Mesenchymal stem cell (in vitro differentiated cells and primary cell): ENCODE results near the gene PLXNA2.

Experiments
- DNase-seq: peaks from one replicate; pipeline ENCODE4 v3.0.0-alpha.2; 2013
- H2AFZ ChIP-seq: one replicate; pipeline ENCODE4 v1.6.1; 2013; ENCODE audit warnings: low read depth, mild to moderate bottlenecking, control low read depth, inconsistent platforms, low read length, moderate library complexity
- H2AK5ac ChIP-seq: 2 replicates; pipeline ENCODE4 v1.6.1; 2013; ENCODE audit warnings: low read length, moderate library complexity, mild to moderate bottlenecking, inconsistent platforms; ENCODE audit not compliant: severe bottlenecking
- H2BK120ac ChIP-seq: one replicate; pipeline ENCODE4 v1.6.1; 2013; ENCODE audit warnings: low read depth, mild to moderate bottlenecking, inconsistent platforms, low read length, moderate library complexity
- H2BK12ac ChIP-seq, 2 experiments: one replicate each; pipeline ENCODE4 v1.6.1; 2013; ENCODE audit warnings: inconsistent platforms in 2 of 2, low read length in 2 of 2, mild to moderate bottlenecking in 2 of 2, moderate library complexity in 2 of 2, control low read depth in 1 of 2
- H2BK15ac ChIP-seq: one replicate; pipeline ENCODE4 v1.6.1; 2013; ENCODE audit warnings: mild to moderate bottlenecking, low read depth, inconsistent platforms; ENCODE audit not compliant: poor library complexity, severe bottlenecking
- H2BK5ac ChIP-seq: 2 replicates; pipeline ENCODE4 v1.6.1; 2013; ENCODE audit warnings: low read depth, mild to moderate bottlenecking, low read length, control low read depth, inconsistent platforms; ENCODE audit not compliant: poor library complexity, severe bottlenecking
- H3K14ac ChIP-seq, 2 experiments: one replicate each; pipeline ENCODE4 v1.6.1; 2013; ENCODE audit warnings: inconsistent platforms in 2 of 2, low read length in 2 of 2, control low read depth in 1 of 2, mild to moderate bottlenecking in 1 of 2, moderate library complexity in 1 of 2
- H3K18ac ChIP-seq, 2 experiments: one replicate each; pipeline ENCODE4 v1.6.1; 2013; ENCODE audit warnings: inconsistent platforms in 2 of 2, low read length in 2 of 2, control low read depth in 1 of 2, low read depth in 1 of 2, mild to moderate bottlenecking in 1 of 2
- H3K23ac ChIP-seq, 2 experiments: one replicate each; pipeline ENCODE4 v1.6.1; 2013; ENCODE audit warnings: inconsistent platforms in 2 of 2, low read length in 2 of 2, mild to moderate bottlenecking in 2 of 2, moderate library complexity in 2 of 2, control low read depth in 1 of 2
- H3K27ac ChIP-seq: 2 replicates; pipeline ENCODE4 v1.5.1; 2013; ENCODE audit warnings: mild to moderate bottlenecking, moderate library complexity, low read length, control low read depth, inconsistent platforms; ENCODE audit not compliant: poor library complexity, severe bottlenecking
- H3K27me3 ChIP-seq, 2 experiments: 2 replicates each; pipeline versions ENCODE4 v1.6.1 to v1.7.0; 2013; ENCODE audit warnings: low read length in 2 of 2, mild to moderate bottlenecking in 2 of 2, moderate library complexity in 2 of 2, control low read depth in 1 of 2, inconsistent platforms in 1 of 2; ENCODE audit not compliant: control insufficient read depth in 1 of 2, insufficient read depth in 1 of 2
- H3K36me3 ChIP-seq, 2 experiments: 2 replicates each; pipeline versions ENCODE4 v1.6.1 to v1.7.0; 2013; ENCODE audit warnings: low read length in 2 of 2, control low read depth in 1 of 2, inconsistent platforms in 1 of 2, low read depth in 1 of 2, mild to moderate bottlenecking in 1 of 2; ENCODE audit not compliant: insufficient read depth in 2 of 2, control insufficient read depth in 1 of 2
- H3K4ac ChIP-seq, 2 experiments: one replicate each; pipeline ENCODE4 v1.6.1; 2013; ENCODE audit warnings: inconsistent platforms in 2 of 2, low read length in 2 of 2, mild to moderate bottlenecking in 2 of 2, moderate library complexity in 2 of 2, control low read depth in 1 of 2, low read depth in 1 of 2
- H3K4me1 ChIP-seq: 2 replicates; pipeline ENCODE4 v1.6.1; 2013; ENCODE audit warnings: low read depth, low read length, control low read depth; ENCODE audit not compliant: control insufficient read depth, insufficient read depth
- H3K4me2 ChIP-seq: 2 replicates; pipeline ENCODE4 v1.6.1; 2013; ENCODE audit warnings: low read length, mild to moderate bottlenecking, inconsistent platforms; ENCODE audit not compliant: poor library complexity, severe bottlenecking
- H3K4me3 ChIP-seq, 2 experiments: 2 replicates each; pipeline versions ENCODE4 v1.5.1 to v1.7.0; 2013; ENCODE audit warnings: low read length in 2 of 2, mild to moderate bottlenecking in 2 of 2, control low read depth in 1 of 2, low read depth in 1 of 2; ENCODE audit not compliant: insufficient read depth in 1 of 2
- H3K79me1 ChIP-seq: replicated peaks from 2 replicates; pipeline ENCODE4 v1.6.1; 2013; ENCODE audit warnings: mild to moderate bottlenecking, control low read depth, low read length, inconsistent platforms; ENCODE audit not compliant: poor library complexity, severe bottlenecking
- H3K9ac ChIP-seq: 2 replicates; pipeline ENCODE4 v1.7.0; 2013; ENCODE audit warnings: mild to moderate bottlenecking, low read length, moderate library complexity
- H3K9me3 ChIP-seq: 2 replicates; pipeline ENCODE4 v1.7.0; 2013; ENCODE audit warnings: mild to moderate bottlenecking, low read length; ENCODE audit not compliant: control insufficient read depth
- H4K8ac ChIP-seq: one replicate; pipeline ENCODE4 v1.6.1; 2013; ENCODE audit warnings: inconsistent platforms, mild to moderate bottlenecking, low read length, moderate library complexity
- H4K91ac ChIP-seq: one replicate; pipeline ENCODE4 v1.6.1; 2013; ENCODE audit warnings: mild to moderate bottlenecking, low read length, inconsistent platforms
- WGBS: methylation state at CpG from one replicate; pipeline ENCODE4 v1.1.7; 2013; ENCODE audit warnings: mixed read lengths; 5-methylcytosine and 5-hydroxymethylcytosine counted together

Gene PLXNA2

GRCh38 chr1:208053661-208054060, 190.5 kb downstream of the PLXNA2 start:
- Histone ChIP-seq H2BK5ac (no peak overlapping the region), H2BK15ac (no peak overlapping the region), H3K4ac (no peak overlapping the region), H2AK5ac (no peak overlapping the region), H2AFZ (no peak overlapping the region), H4K8ac (no peak overlapping the region), H3K14ac (no peak overlapping the region), H3K4me1 (peaks cover 9% of the 10 kb centered on the region), H3K79me1 (no peaks in the 10 kb centered on the region), H3K36me3 (no peaks in the 10 kb centered on the region), H3K4me3 (no peak overlapping the region), H3K9ac (no peak overlapping the region), H3K27ac (no peak overlapping the region), H3K9me3 (no peaks in the 10 kb centered on the region), H4K91ac (no peak overlapping the region), H3K18ac (no peak overlapping the region), H3K4me2 (no peak overlapping the region), H3K27me3 (peaks cover 0 to 6% of the 10 kb centered on the region in 2 experiments), H2BK12ac (no peak overlapping the region), H2BK120ac (no peak overlapping the region), H3K23ac (no peak overlapping the region)
- WGBS = 99% methylated on average over 6 of the region's 7 CpGs
- no peak for DNase-seq

- Histone ChIP-seq H3K9me3 (no peaks in the 10 kb centered on the region), H3K14ac (no peak overlapping the region), H3K23ac (no peak overlapping the region), H3K9ac (no peak overlapping the region), H3K27me3 (peaks cover 0 to 3% of the 10 kb centered on the region in 2 experiments), H3K4me1 (peaks cover 2% of the 10 kb centered on the region), H3K4me2 (no peak overlapping the region), H4K91ac (no peak overlapping the region), H2BK12ac (no peak overlapping the region), H3K4me3 (no peak overlapping the region), H4K8ac (no peak overlapping the region), H3K79me1 (no peaks in the 10 kb centered on the region), H2BK5ac (no peak overlapping the region), H3K18ac (no peak overlapping the region), H3K4ac (no peak overlapping the region), H2AK5ac (no peak overlapping the region), H3K27ac (no peak overlapping the region), H2BK120ac (no peak overlapping the region), H2AFZ (no peak overlapping the region), H3K36me3 (no peaks in the 10 kb centered on the region), H2BK15ac (no peak overlapping the region)
- WGBS = 100% methylated on average over 2 of the region's 3 CpGs
- no peak for DNase-seq
Observed at GRCh38 chr1:208052926-208053407, 191.2 kb downstream of the PLXNA2 start.

GRCh38 chr1:208052135-208052534, 192.0 kb downstream of the PLXNA2 start:
- no peak overlapping the region for H3K27ac ChIP-seq
- H4K8ac ChIP-seq = no peak overlapping the region
- no peak overlapping the region for H3K14ac ChIP-seq
- no peak overlapping the region for H4K91ac ChIP-seq
- H3K9me3 ChIP-seq = no peaks in the 10 kb centered on the region
- no peak overlapping the region for H3K4me3 ChIP-seq
- H3K79me1 ChIP-seq = no peaks in the 10 kb centered on the region
- H2AK5ac ChIP-seq = no peak overlapping the region
- no peaks in the 10 kb centered on the region for H3K36me3 ChIP-seq
- H3K4ac ChIP-seq = no peak overlapping the region
- no peak overlapping the region for H2BK5ac ChIP-seq
- H3K4me1 ChIP-seq = peaks cover 2% of the 10 kb centered on the region
- no peak overlapping the region for H2AFZ ChIP-seq
- no peak overlapping the region for H2BK15ac ChIP-seq
- H3K18ac ChIP-seq = no peak overlapping the region
- no peaks in the 10 kb centered on the region for H3K27me3 ChIP-seq
- H2BK120ac ChIP-seq = no peak overlapping the region
- no peak for DNase-seq
- WGBS = 97% methylated on average over 8 of the region's 8 CpGs
- H2BK12ac ChIP-seq = no peak overlapping the region
- no peak overlapping the region for H3K4me2 ChIP-seq
- H3K9ac ChIP-seq = no peak overlapping the region
- no peak overlapping the region for H3K23ac ChIP-seq

GRCh38 chr1:208051651-208052050, 192.5 kb downstream of the PLXNA2 start:
- Histone ChIP-seq H3K4me3 (no peak overlapping the region), H2BK120ac (no peak overlapping the region), H3K36me3 (no peaks in the 10 kb centered on the region), H3K4ac (no peak overlapping the region), H4K8ac (no peak overlapping the region), H3K18ac (no peak overlapping the region), H3K14ac (no peak overlapping the region), H4K91ac (no peak overlapping the region), H2AFZ (no peak overlapping the region), H2BK15ac (no peak overlapping the region), H2BK12ac (no peak overlapping the region), H3K9me3 (no peaks in the 10 kb centered on the region), H3K79me1 (no peaks in the 10 kb centered on the region), H3K23ac (no peak overlapping the region), H2BK5ac (no peak overlapping the region), H3K4me1 (peaks cover 2% of the 10 kb centered on the region), H3K27me3 (no peaks in the 10 kb centered on the region), H3K9ac (no peak overlapping the region), H3K4me2 (no peak overlapping the region), H2AK5ac (no peak overlapping the region), H3K27ac (no peak overlapping the region)
- 100% methylated on average over 3 of the region's 3 CpGs for WGBS
- no peak for DNase-seq
